Stimulated activated CD8-positive, alpha-beta memory T cell treated with anti-CD3 and anti-CD28 coated beads, Interleukin-4, amount 100 ng/mL, for 4 hours (primary cell): ENCODE measurements around the gene MINDY4.

ENCODE experiments used
- DNase-seq, 2 donors: peaks; one replicate each; pipeline ENCODE4 v3.0.0-alpha.2; 2020; ENCODE audit warnings: low read depth in 2 of 2, low spot score in 1 of 2

Gene MINDY4

GRCh38 chr7:30771174-30771879, at the start of gene MINDY4:
Gene MINDY4 (plus strand): TSS chr7:30771417. CDS start chr7:30771494, 77 bp downstream.
- DNase-seq, result peak in 1 of 2 donors; percentile 42

DNA sequence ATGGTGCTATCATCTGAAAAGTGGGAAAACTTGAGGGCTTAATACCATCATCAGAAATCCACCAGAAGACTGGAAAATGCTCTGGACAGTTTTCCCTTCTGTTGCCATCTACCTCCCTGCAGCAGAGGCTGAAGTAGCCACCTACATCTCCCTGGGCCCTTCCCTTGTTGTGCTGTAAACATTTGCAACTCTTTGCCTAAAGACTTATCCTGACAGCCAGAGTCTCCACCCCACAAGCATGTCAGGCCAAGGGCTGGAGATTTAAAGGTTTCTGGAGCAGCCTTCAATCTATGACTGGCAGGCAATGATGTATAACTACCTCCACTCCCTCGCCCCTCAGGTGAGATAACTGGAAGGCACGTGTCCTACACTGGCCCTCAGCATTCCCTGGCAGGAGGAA, 49.0 kb upstream of the MINDY4 start:
- no peak for DNase-seq

GRCh38 chr7:30722671-30723070, 48.5 kb upstream of the MINDY4 start:
- DNase-seq, result no peak

GRCh38 chr7:30723776-30724175, 47.4 kb upstream of the MINDY4 start:
- DNase-seq, result no peak

DNA sequence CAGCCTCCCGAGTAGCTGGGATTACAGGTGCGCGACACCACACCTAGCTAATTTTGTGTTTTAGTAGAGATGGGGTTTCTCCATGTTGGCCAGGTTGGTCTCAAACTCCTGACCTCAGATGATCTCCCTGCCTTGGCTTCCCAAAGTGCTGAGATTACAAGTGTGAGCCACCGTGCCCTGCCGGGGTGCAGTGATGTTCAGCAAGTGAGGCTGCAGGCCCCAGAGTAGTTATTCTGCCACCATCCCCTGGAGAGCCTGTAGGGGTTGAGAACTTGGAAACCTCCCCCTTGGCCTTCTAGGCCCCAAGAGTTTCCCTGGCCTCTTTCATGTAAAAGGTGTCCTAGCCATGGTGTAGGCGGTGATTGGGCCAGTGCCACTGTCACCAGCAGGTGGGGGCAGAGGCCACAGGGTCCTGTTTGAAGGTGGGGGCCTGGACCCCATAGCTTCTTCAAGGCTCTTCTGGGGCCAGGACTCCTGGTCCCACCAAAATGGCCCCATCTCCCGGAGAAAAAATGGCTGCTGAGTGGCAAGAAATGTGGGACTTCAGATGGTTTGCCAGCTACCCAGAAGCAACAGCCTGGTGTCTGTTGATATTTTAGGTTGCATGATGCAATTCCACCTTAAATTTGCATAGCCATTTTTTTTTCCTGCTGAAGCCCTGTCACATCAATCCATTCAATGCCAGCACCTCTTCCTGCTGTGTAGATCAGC, 44.8 kb upstream of the MINDY4 start:
- no peak for DNase-seq

- DNase-seq, result peak in 1 of 2 donors; percentile 12
Measured at GRCh38 chr7:30727061-30727945, 43.9 kb upstream of the MINDY4 start.

DNA sequence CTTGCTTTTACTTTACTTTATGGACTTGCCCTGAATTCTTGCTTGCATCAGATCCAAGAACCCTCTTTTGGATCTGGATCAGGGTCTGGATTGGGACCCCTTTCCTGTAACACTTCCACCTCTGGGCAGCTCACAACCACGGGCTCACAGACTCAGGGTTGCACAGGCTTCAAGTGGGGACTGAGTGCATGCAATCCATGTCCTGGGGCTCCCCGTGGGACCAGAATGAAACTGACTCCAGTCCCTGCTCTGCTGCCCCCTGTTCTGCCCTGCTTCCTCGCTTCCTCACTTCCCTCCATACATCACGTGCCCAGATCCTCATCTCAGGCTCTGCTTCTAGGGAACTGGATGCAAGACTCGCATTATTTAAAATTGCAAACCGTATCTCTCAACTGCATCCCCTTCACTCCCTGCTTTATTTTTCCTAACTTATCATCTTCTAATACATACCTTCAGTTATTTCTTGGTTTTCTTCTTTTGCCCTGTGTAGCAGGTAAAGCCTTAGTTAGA, 42.6 kb upstream of the MINDY4 start:
- DNase-seq, result no peak

- no peak for DNase-seq
Measured at GRCh38 chr7:30729642-30730041, 41.6 kb upstream of the MINDY4 start.

- DNase-seq, result no peak
Measured at GRCh38 chr7:30730097-30730496, 41.1 kb upstream of the MINDY4 start.

GRCh38 chr7:30730996-30731395, 40.2 kb upstream of the MINDY4 start:
- no peak for DNase-seq

DNA sequence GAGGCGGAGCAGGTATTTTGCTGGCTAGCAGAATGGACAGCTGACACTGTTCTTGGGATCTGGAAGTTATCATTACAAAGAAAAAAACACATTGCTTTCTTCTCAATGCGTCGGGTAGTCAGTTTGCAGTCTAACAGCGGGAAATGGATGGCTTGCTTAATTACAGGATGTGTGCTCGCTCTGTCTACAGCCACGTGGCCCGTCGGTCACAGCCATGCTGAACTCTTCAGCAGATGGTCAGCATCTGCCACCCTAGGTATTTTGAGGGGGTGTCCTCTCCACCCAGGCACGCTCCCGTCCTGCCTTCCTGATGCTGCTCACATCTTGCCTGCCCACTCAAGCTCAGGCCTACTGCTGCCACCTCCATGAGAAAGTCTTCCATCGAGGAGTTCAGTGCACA, 39.6 kb upstream of the MINDY4 start:
- DNase-seq, result no peak

DNA sequence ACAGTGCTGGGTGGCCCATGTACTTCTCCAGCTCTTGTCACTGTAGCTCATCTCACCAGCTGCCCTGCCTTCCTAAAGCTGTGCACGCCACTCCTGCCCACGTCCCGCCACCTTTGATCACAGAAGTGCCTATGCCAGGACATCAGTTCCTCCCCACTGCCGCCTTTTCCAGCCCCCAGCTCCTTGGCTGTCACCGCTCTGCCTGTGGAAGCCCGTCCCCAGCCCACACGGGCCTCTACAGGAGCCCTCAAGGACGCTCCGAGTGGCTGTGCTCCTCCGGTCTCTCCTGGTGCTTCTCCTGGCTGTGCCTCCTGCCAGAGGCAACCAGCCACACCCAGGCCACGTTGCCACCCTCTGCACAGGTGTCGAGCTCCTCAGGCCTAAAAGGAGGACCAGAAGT, 38.6 kb upstream of the MINDY4 start:
- no peak for DNase-seq

DNA sequence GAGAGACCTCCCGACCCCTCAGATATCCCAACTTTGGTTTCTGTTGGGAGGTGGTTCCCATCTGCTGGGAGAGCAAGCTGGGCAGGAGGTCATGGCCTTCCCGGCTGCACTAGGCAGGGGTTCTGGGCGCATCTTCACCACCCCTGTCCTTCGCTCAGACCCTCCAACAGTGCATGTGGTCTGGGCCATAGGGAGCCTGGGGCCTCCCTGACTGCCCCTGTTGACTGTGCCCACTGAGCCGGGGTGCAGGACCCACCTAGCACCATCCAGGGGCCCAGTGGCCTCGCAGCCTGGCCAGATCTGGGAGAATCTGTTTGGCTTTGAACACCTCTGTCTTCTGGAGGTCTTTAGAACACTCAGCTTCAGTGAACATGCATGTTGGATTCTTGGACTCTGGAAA, 38.0 kb upstream of the MINDY4 start:
- no peak for DNase-seq

- DNase-seq, result no peak
Measured at GRCh38 chr7:30733691-30734090, 37.5 kb upstream of the MINDY4 start.

- no peak for DNase-seq
Measured at GRCh38 chr7:30734497-30734896, 36.7 kb upstream of the MINDY4 start.

GRCh38 chr7:30735631-30736030, 35.6 kb upstream of the MINDY4 start:
- DNase-seq, result no peak

- no peak for DNase-seq
Measured at GRCh38 chr7:30736291-30736690, 34.9 kb upstream of the MINDY4 start.

DNA sequence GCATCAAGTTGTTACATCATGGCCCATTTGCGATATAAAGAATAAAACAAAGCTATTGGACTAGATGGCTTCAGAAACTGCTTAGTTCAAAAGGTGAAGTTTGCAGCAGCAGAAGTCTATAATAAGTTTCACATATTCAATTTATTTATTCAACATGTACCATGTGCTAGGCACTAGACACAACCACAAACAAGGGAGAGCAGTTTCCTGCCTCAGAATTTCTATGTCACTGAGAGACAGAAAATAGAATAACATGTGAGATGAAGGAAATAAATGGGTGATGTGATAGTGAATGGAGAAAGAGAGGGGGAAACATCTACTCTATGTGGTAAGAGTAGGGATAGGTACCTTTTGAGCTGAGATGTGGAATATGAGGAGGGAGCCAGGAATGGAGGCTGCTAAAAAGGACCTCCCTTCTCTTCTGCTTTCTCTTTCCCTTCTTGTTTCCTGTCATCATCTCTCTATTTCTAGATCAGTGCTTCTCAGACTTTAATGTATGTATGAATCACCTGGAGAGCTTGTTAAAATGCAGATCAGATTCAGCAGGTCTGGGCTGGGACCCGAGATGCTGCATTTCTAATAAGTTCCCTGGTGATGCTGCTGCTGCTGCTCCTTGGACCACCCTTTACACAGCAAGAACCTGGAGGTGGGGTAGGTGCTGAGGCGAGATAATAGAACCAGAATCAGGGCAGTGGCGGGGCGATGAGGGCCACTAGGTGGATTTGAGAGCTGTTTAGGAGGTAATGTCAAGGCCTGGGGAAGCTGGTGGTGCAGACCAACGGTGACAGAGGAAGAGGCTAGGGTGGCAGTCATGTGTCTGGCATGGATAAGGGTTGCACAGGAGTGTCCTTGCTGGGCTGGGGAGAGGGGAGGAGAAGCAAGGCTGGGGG, 32.9 kb upstream of the MINDY4 start:
- DNase-seq, result no peak

GRCh38 chr7:30739691-30740090, 31.5 kb upstream of the MINDY4 start:
- DNase-seq, result no peak

GRCh38 chr7:30740417-30741181, 30.6 kb upstream of the MINDY4 start:
- DNase-seq, result peak; percentile 29 to 57
